ENCODE results near the gene RASGEF1C. TPM values are rescaled to one million over a fixed set of nuclear protein-coding genes. Genes with fewer than 3 reads are reported as not detected.

RASGEF1C gene
- total RNA-seq, 6 experiments from 2014 or later, result not detected

- H3K9me3 Mint-ChIP-seq, result peaks cover 29% of the 10 kb centered on the region
- H3K27me3 Mint-ChIP-seq (ENCODE audit: insufficient read depth), result no peaks in the 10 kb centered on the region; the same call in 1 of the 2 replicates
- no peak overlapping the region for H3K27ac Mint-ChIP-seq
- no peak overlapping the region for H3K4me3 Mint-ChIP-seq
- no peaks in the 10 kb centered on the region for H3K4me1 Mint-ChIP-seq (ENCODE audit: low read depth)
- H3K36me3 Mint-ChIP-seq (ENCODE audit: low read depth), result peaks cover 8% of the 10 kb centered on the region
- DNase-seq, result no peak
- no peak for TF ChIP-seq CTCF (IDR thresholded peaks at IDR 0.05)
These were observed 106.4 kb downstream of the RASGEF1C start for GRCh38 chr5:180102636-180103035.

GRCh38 chr5:180101451-180102105 is 107.4 kb downstream of the RASGEF1C start:
- no peaks in the 10 kb centered on the region for H3K4me1 Mint-ChIP-seq (ENCODE audit: low read depth)
- peaks cover 1% of the 10 kb centered on the region; the same call in 1 of the 2 replicates for H3K27me3 Mint-ChIP-seq (ENCODE audit: insufficient read depth)
- TF ChIP-seq CTCF (IDR thresholded peaks at IDR 0.05), result no peak
- H3K36me3 Mint-ChIP-seq (ENCODE audit: low read depth), result peaks cover 10% of the 10 kb centered on the region
- DNase-seq, result no peak
- no peak overlapping the region for H3K4me3 Mint-ChIP-seq
- H3K27ac Mint-ChIP-seq, result no peak overlapping the region
- H3K9me3 Mint-ChIP-seq, result peaks cover 30% of the 10 kb centered on the region

- no peak for TF ChIP-seq CTCF (IDR thresholded peaks at IDR 0.05)
- Mint-ChIP-seq H3K36me3 (ENCODE audit: low read depth) (peaks cover 6% of the 10 kb centered on the region; the same call in 1 of the 2 replicates), H3K27me3 (ENCODE audit: insufficient read depth) (peaks cover 4% of the 10 kb centered on the region; the same call in 1 of the 2 replicates), H3K4me1 (ENCODE audit: low read depth) (no peaks in the 10 kb centered on the region), H3K27ac (no peak overlapping the region), H3K4me3 (no peak overlapping the region), H3K9me3 (peaks cover 23% of the 10 kb centered on the region)
- DNase-seq, result no peak
These were observed 108.2 kb downstream of the RASGEF1C start for GRCh38 chr5:180100621-180101450.

- no peak overlapping the region for H3K4me3 Mint-ChIP-seq
- H3K27me3 Mint-ChIP-seq (ENCODE audit: insufficient read depth), result peaks cover 4% of the 10 kb centered on the region; the same call in 1 of the 2 replicates
- TF ChIP-seq CTCF (IDR thresholded peaks at IDR 0.05), result no peak
- H3K36me3 Mint-ChIP-seq (ENCODE audit: low read depth), result peaks cover 6% of the 10 kb centered on the region; the same call in 1 of the 2 replicates
- no peak for DNase-seq
- H3K9me3 Mint-ChIP-seq, result peaks cover 27% of the 10 kb centered on the region
- no peaks in the 10 kb centered on the region for H3K4me1 Mint-ChIP-seq (ENCODE audit: low read depth)
- no peak overlapping the region for H3K27ac Mint-ChIP-seq
These were observed 109.0 kb downstream of the RASGEF1C start for GRCh38 chr5:180099733-180100611.
